AG04449 (cell line): Measurements from ENCODE around the gene SLC37A2.

Experiments
- CTCF ChIA-PET: fragments of 350-600 bp; formaldehyde crosslinking; extraction: SDS; loops from one replicate; lab custom pipeline; 2021; ENCODE audit warnings: antibody characterized with exemption; lab: Yijun Ruan, JAX
- POLR2A ChIA-PET: fragments of 400-600, 350-600 bp; formaldehyde crosslinking; extraction: SDS; loops from one replicate; lab custom pipeline; 2020; ENCODE audit warnings: antibody characterized with exemption, inconsistent platforms; lab: Yijun Ruan, JAX
- DNase-seq: peaks from one replicate; pipeline ENCODE4 v3.0.0-alpha.2; 2010; ENCODE audit warnings: low read depth, low spot score
- H3K4me3 ChIP-seq: 2 replicates; pipeline ENCODE4 v1.5.1; 2011; ENCODE audit warnings: low read depth, mild to moderate bottlenecking, control low read depth, low read length
- CTCF ChIP-seq: IDR thresholded peaks from one replicate; pipeline ENCODE4 v1.5.1; 2011; ENCODE audit warnings: mild to moderate bottlenecking, moderate library complexity, low read length, control low read depth, inconsistent platforms; ENCODE audit not compliant: insufficient read depth; ENCODE audit errors: missing control alignments

SLC37A2 gene

GRCh38 chr11:125102510-125102909, 39.4 kb downstream of the SLC37A2 start:
- DNase-seq, result no peak
- CTCF ChIA-PET, result interaction anchor here (1.1 to 4.3 kb wide), 3 partner anchors 10 to 19 kb away, joined by 3 to 19 read pairs (median 8); partner anchors contain the start of gene TMEM218
- no peak for TF ChIP-seq CTCF

DNA sequence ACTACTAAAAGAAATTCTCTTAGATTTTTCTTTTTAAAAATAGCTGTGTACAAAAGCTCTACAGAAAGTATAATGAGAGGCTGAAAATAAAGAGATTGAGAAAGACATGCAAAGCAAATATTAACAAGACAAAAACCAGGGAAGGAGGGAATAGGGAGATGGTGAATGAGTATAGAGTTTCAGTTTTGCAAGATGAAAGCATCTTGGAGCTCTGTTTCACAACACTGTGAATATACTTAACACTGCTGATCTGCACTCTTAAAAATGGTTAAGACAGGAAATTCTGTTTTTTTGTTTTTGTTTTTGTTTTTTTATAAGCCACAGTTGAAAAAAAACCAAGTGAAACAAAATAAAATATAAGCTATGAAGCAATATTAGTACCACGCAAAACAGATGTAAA, 42.8 kb downstream of the SLC37A2 start:
- TF ChIP-seq CTCF, result no peak
- no peak for DNase-seq
- H3K4me3 ChIP-seq, result no peak overlapping the region
- POLR2A ChIA-PET, result interaction anchor here (0.8 kb wide), 1 partner anchor 15 kb away, joined by 3 read pairs; no protein-coding TSS in a partner anchor
- CTCF ChIA-PET, result interaction anchor here (0.7 to 3.1 kb wide), 4 partner anchors 14 to 36 kb away, joined by 3 to 18 read pairs (median 4); no protein-coding TSS in a partner anchor

More at GRCh38 chr11:125102510-125102909, 39.4 kb downstream of the SLC37A2 start:
- no peak overlapping the region for H3K4me3 ChIP-seq
- POLR2A ChIA-PET, result no interaction called here

DNA sequence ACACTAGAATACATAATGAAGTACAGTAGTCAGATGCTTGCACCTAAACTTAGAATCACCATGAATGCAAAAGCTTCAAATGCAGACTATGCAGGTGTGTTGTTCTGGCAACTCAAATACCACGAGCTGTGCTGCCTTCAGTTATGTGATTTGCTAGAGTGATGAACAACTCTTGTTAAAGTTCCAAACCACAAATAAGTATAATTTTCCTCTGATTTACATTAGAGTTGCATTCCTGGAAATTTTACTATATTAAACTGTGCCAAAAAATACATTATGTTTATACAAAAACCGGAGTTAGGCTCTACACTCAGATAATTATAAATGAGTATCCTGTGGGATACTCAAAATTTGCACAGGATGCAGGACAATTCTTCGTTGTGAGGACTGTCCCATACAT, 45.4 kb downstream of the SLC37A2 start:
- ChIA-PET POLR2A (no interaction called here), CTCF (interaction anchor here (1.4 to 3.1 kb wide), 3 partner anchors 17 to 33 kb away, joined by 3 to 18 read pairs (median 11); no protein-coding TSS in a partner anchor)

DNA sequence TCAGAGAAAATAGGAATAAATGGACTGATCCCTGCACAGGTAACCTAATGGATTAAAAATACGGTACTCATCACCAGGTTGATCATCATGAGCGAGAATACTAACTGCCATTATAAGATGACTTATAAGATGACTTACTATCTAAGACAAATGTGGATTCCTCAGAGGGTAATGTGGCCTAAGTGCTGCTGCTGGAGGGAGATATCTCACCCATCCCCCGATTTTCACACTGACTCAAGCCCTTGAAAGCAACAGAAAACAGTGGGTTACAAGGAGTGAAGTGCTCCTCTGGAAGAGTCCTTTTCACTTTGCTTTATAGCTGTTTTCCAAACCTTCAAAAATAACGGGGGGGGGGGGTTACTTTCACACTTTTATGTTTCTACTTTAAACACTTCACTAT, 47.4 kb downstream of the SLC37A2 start:
- CTCF ChIA-PET, result interaction anchor here (0.6 to 6.2 kb wide), 10 partner anchors 11 to 325 kb away, joined by 3 to 39 read pairs (median 5); no protein-coding TSS in a partner anchor
- no peak for DNase-seq

More for the DNA sequence above, 45.4 kb downstream of the SLC37A2 start:
- no peak for DNase-seq
- no peak for TF ChIP-seq CTCF
- no peak overlapping the region for H3K4me3 ChIP-seq

GRCh38 chr11:125111001-125111342, 47.9 kb downstream of the SLC37A2 start:
- H3K4me3 ChIP-seq, result peak overlapping the region; percentile 87
- ChIA-PET POLR2A (interaction anchor here (1.4 kb wide), 1 partner anchor 22 kb away, joined by 4 read pairs; no protein-coding TSS in a partner anchor), CTCF (interaction anchor here (0.6 to 6.2 kb wide), 11 partner anchors 11 to 325 kb away, joined by 3 to 39 read pairs (median 4); no protein-coding TSS in a partner anchor)
- DNase-seq, result no peak
- no peak for TF ChIP-seq CTCF

More for the DNA sequence above, 47.4 kb downstream of the SLC37A2 start:
- POLR2A ChIA-PET, result interaction anchor here (1.4 kb wide), 1 partner anchor 22 kb away, joined by 4 read pairs; no protein-coding TSS in a partner anchor
- peak overlapping the region; percentile 87 for H3K4me3 ChIP-seq
- no peak for TF ChIP-seq CTCF
